Keratinocyte (primary cell): ENCODE data around the gene KIF21B.
"Not testable (repeated sequence)": the region's sequence is repeated elsewhere in the genome, so short reads cannot be mapped to it uniquely, and the experiment has no call there.

Experiments used
- CTCF ChIP-seq, 3 experiments: IDR thresholded peaks in 1 of 3; conservative IDR thresholded peaks in 1 of 3; optimal IDR thresholded peaks in 1 of 3; 2 replicates in 2 of 3; 3 replicates in 1 of 3; pipeline versions ENCODE3 to v1.5.1; 2011; ENCODE audit warnings: low read length in 3 of 3, mild to moderate bottlenecking in 3 of 3, moderate library complexity in 2 of 3, control low read depth in 1 of 3, inconsistent platforms in 1 of 3; ENCODE audit not compliant: insufficient read depth in 2 of 3; ENCODE audit errors: extremely low read depth in 1 of 3
- EZH2 ChIP-seq: IDR thresholded peaks from one replicate; pipeline ENCODE4 v1.6.1; 2012; ENCODE audit warnings: inconsistent platforms, mild to moderate bottlenecking, low read length, moderate library complexity

GRCh38 chr1:200962151-200962550 is 61.4 kb downstream of the KIF21B start:
- not testable (repeated sequence) for TF ChIP-seq CTCF (optimal IDR thresholded peaks at IDR 0.05 in 1 of 3, IDR thresholded peaks at IDR 0.05 in 1 of 3, conservative IDR thresholded peaks at IDR 0.05 in 1 of 3; ENCODE audit: extremely low read depth in 1 of 3, insufficient read depth in 2 of 3, low read length in 3 of 3); EZH2
